HUES48 (cell line): ENCODE measurements around the gene GRIN3B.

Experiments
- H3K27ac ChIP-seq: one replicate; pipeline ENCODE4 v1.7.0; 2013; ENCODE audit warnings: low read depth, low read length, inconsistent platforms
- H3K27me3 ChIP-seq: 2 replicates; pipeline ENCODE4 v1.6.1; 2013; ENCODE audit warnings: mild to moderate bottlenecking, low read length; ENCODE audit not compliant: control insufficient read depth, insufficient read depth
- H3K36me3 ChIP-seq: 2 replicates; pipeline ENCODE4 v1.6.1; 2013; ENCODE audit warnings: low read length; ENCODE audit not compliant: control insufficient read depth, insufficient read depth
- H3K4me1 ChIP-seq: 2 replicates; pipeline ENCODE4 v1.6.1; 2013; ENCODE audit warnings: mild to moderate bottlenecking, low read length; ENCODE audit not compliant: control insufficient read depth, insufficient read depth
- H3K4me3 ChIP-seq: 2 replicates; pipeline ENCODE4 v1.5.1; 2013; ENCODE audit warnings: mild to moderate bottlenecking, low read depth, low read length
- H3K9ac ChIP-seq: 2 replicates; pipeline ENCODE4 v1.6.1; 2013; ENCODE audit warnings: mild to moderate bottlenecking, low read depth, low read length, moderate library complexity
- H3K9me3 ChIP-seq: 2 replicates; pipeline ENCODE4 v1.6.1; 2013; ENCODE audit warnings: low read length; ENCODE audit not compliant: control insufficient read depth, insufficient read depth

The GRIN3B gene

GRCh38 chr19:984165-984967 lies 15.9 kb upstream of the GRIN3B start, which contains the start of gene WDR18:
WDR18 (plus strand) TSS chr19:984345; CDS start chr19:984354, 9 bp downstream.
- Histone ChIP-seq H3K4me3 (peak within 1 kb of the TSS; percentile 93), H3K36me3 (peaks cover 25% of the 10 kb centered on the region), H3K4me1 (peaks cover 7% of the 10 kb centered on the region; the same call in 1 of the 2 replicates), H3K27ac (peak within 1 kb of the TSS; percentile 97), H3K9me3 (no peaks in the 10 kb centered on the region), H3K27me3 (no peaks in the 10 kb centered on the region), H3K9ac (peak within 1 kb of the TSS; percentile 98)

GRCh38 chr19:986083-986482 lies 14.1 kb upstream of the GRIN3B start:
- Histone ChIP-seq H3K9me3 (no peaks in the 10 kb centered on the region), H3K27me3 (no peaks in the 10 kb centered on the region), H3K27ac (no peak overlapping the region), H3K4me3 (no peak overlapping the region), H3K4me1 (peaks cover 3% of the 10 kb centered on the region; the same call in 1 of the 2 replicates), H3K9ac (no peak overlapping the region), H3K36me3 (peaks cover 39% of the 10 kb centered on the region)

- Histone ChIP-seq H3K27me3 (no peaks in the 10 kb centered on the region), H3K9ac (no peak overlapping the region), H3K4me1 (peaks cover 3% of the 10 kb centered on the region; the same call in 1 of the 2 replicates), H3K36me3 (peaks cover 43% of the 10 kb centered on the region), H3K27ac (no peak overlapping the region), H3K4me3 (no peak overlapping the region), H3K9me3 (no peaks in the 10 kb centered on the region)
These were observed 12.1 kb upstream of the GRIN3B start for GRCh38 chr19:988081-988480.

- H3K36me3 ChIP-seq = peaks cover 43% of the 10 kb centered on the region
- H3K27ac ChIP-seq = no peak overlapping the region
- H3K27me3 ChIP-seq = no peaks in the 10 kb centered on the region
These were observed 11.7 kb upstream of the GRIN3B start for GRCh38 chr19:988510-988909.

GRCh38 chr19:989381-990081 lies 10.7 kb upstream of the GRIN3B start:
- Histone ChIP-seq H3K4me3 (no peak overlapping the region), H3K4me1 (no peaks in the 10 kb centered on the region; the same call in 1 of the 2 replicates), H3K36me3 (peaks cover 47% of the 10 kb centered on the region), H3K27ac (no peak overlapping the region), H3K9me3 (no peaks in the 10 kb centered on the region), H3K27me3 (no peaks in the 10 kb centered on the region), H3K9ac (no peak overlapping the region)

More at GRCh38 chr19:988510-988909, 11.7 kb upstream of the GRIN3B start:
- Histone ChIP-seq H3K4me1 (peaks cover 3% of the 10 kb centered on the region; the same call in 1 of the 2 replicates), H3K9ac (no peak overlapping the region), H3K4me3 (no peak overlapping the region), H3K9me3 (no peaks in the 10 kb centered on the region)

- no peak overlapping the region for H3K4me3 ChIP-seq
- peaks cover 47% of the 10 kb centered on the region for H3K36me3 ChIP-seq
- no peak overlapping the region for H3K9ac ChIP-seq
- H3K27ac ChIP-seq = no peak overlapping the region
- no peaks in the 10 kb centered on the region for H3K9me3 ChIP-seq
- H3K27me3 ChIP-seq = no peaks in the 10 kb centered on the region
- H3K4me1 ChIP-seq = no peaks in the 10 kb centered on the region; the same call in 1 of the 2 replicates
These were observed 10.1 kb upstream of the GRIN3B start for GRCh38 chr19:990119-990571.

GRCh38 chr19:990746-991145 lies 9.5 kb upstream of the GRIN3B start:
- peaks cover 44% of the 10 kb centered on the region for H3K36me3 ChIP-seq
- H3K27ac ChIP-seq = peak overlapping the region; percentile 28
- H3K9me3 ChIP-seq = no peaks in the 10 kb centered on the region
- no peaks in the 10 kb centered on the region for H3K27me3 ChIP-seq
- H3K4me3 ChIP-seq = no peak overlapping the region
- no peak overlapping the region for H3K9ac ChIP-seq
- no peaks in the 10 kb centered on the region; the same call in 1 of the 2 replicates for H3K4me1 ChIP-seq

GRCh38 chr19:991174-991931 lies 8.9 kb upstream of the GRIN3B start:
- H3K4me1 ChIP-seq = no peaks in the 10 kb centered on the region; the same call in 1 of the 2 replicates
- no peaks in the 10 kb centered on the region for H3K27me3 ChIP-seq
- H3K9ac ChIP-seq = no peak overlapping the region
- peaks cover 38% of the 10 kb centered on the region for H3K36me3 ChIP-seq
- no peaks in the 10 kb centered on the region for H3K9me3 ChIP-seq
- H3K4me3 ChIP-seq = no peak overlapping the region
- peak overlapping the region; percentile 28 for H3K27ac ChIP-seq

- H3K9me3 ChIP-seq = no peaks in the 10 kb centered on the region
- no peak overlapping the region for H3K9ac ChIP-seq
- H3K36me3 ChIP-seq = peaks cover 31% of the 10 kb centered on the region
- no peak overlapping the region for H3K27ac ChIP-seq
- H3K4me3 ChIP-seq = no peak overlapping the region
- peaks cover under 1% of the 10 kb centered on the region; the same call in 1 of the 2 replicates for H3K27me3 ChIP-seq
- no peaks in the 10 kb centered on the region; the same call in 1 of the 2 replicates for H3K4me1 ChIP-seq
These were observed 8.1 kb upstream of the GRIN3B start for GRCh38 chr19:991932-992669.

- H3K27ac ChIP-seq = no peak overlapping the region
- H3K27me3 ChIP-seq = peaks cover 7% of the 10 kb centered on the region; the same call in 1 of the 2 replicates
- H3K4me1 ChIP-seq = no peaks in the 10 kb centered on the region; the same call in 1 of the 2 replicates
- H3K36me3 ChIP-seq = peaks cover 25% of the 10 kb centered on the region
- H3K9ac ChIP-seq = no peak overlapping the region
- H3K4me3 ChIP-seq = no peak overlapping the region
- H3K9me3 ChIP-seq = no peaks in the 10 kb centered on the region
These were observed 7.6 kb upstream of the GRIN3B start for GRCh38 chr19:992670-993055.
